PC-3 (cell line): ENCODE results near the gene CTNNA2. TPM values are rescaled to one million over a fixed set of nuclear protein-coding genes. Genes with fewer than 3 reads are reported as not detected.

Source experiments
- ATAC-seq: fragments of 200-7000 bp; cut with Tn5 transposase; 2 replicates; pipeline ENCODE4 v1.9.1; 2020; ENCODE audit warnings: mild to moderate bottlenecking, moderate library complexity
- BruUV-seq: library from RNA; stranded (reverse); fragments of 400-500 nt; replicated peaks from 2 replicates; lab custom pipeline; 2021; lab: Mats Ljungman, UMichigan
- CTCF ChIA-PET: fragments of 300-600 bp; sonication (Branson Sonifier 250); formaldehyde crosslinking; loops from one replicate; lab custom pipeline; 2022; ENCODE audit warnings: antibody characterized with exemption; lab: Charles Lee
- POLR2A ChIA-PET: fragments of 300-600 bp; sonication (Branson Sonifier 250); formaldehyde crosslinking; loops from one replicate; lab custom pipeline; 2022; ENCODE audit warnings: antibody characterized with exemption; ENCODE audit not compliant: unreplicated experiment; lab: Charles Lee
- DNase-seq: peaks from one replicate; pipeline ENCODE4 v3.0.0-alpha.2; 2015
- H2AFZ ChIP-seq: fragments of 300-600 bp; sonication (generic); 2 replicates; pipeline ENCODE4 v1.6.0; 2016; ENCODE audit warnings: antibody characterized with exemption, low read length
- H3F3A ChIP-seq: fragments of 300-600 bp; sonication (generic); one replicate; pipeline ENCODE4 v1.6.0; 2017; ENCODE audit warnings: antibody characterized with exemption, low read length, control low read depth, mild to moderate bottlenecking; ENCODE audit not compliant: unreplicated experiment
- H3K27ac ChIP-seq: fragments of 300-600 bp; sonication (generic); 2 replicates; pipeline ENCODE4 v1.5.1; 2016; ENCODE audit warnings: mild to moderate bottlenecking, low read length
- H3K27me3 ChIP-seq: fragments of 300-600 bp; sonication (generic); 2 replicates; pipeline ENCODE4 v1.6.1; 2016; ENCODE audit warnings: low read length, mixed read lengths
- H3K36me3 ChIP-seq: fragments of 300-600 bp; sonication (generic); 2 replicates; pipeline ENCODE4 v1.6.1; 2016; ENCODE audit warnings: low read depth, mixed run types, low read length, mixed read lengths
- H3K4me1 ChIP-seq: fragments of 300-600 bp; sonication (generic); 2 replicates; pipeline ENCODE4 v1.5.1; 2016; ENCODE audit warnings: low read length; ENCODE audit not compliant: insufficient read depth
- H3K4me2 ChIP-seq: fragments of 300-600 bp; sonication (generic); 2 replicates; pipeline ENCODE4 v1.6.0; 2016; ENCODE audit warnings: low read length
- H3K4me3 ChIP-seq: fragments of 300-600 bp; sonication (generic); 2 replicates; pipeline ENCODE4 v1.5.1; 2016; ENCODE audit warnings: mild to moderate bottlenecking, low read length, mixed read lengths
- H3K79me2 ChIP-seq: fragments of 300-600 bp; sonication (generic); 2 replicates; pipeline ENCODE4 v1.6.1; 2017; ENCODE audit warnings: low read length, mixed read lengths
- H3K9ac ChIP-seq: fragments of 300-600 bp; sonication (generic); 2 replicates; pipeline ENCODE4 v1.6.0; 2016; ENCODE audit warnings: mild to moderate bottlenecking, low read length
- H3K9me2 ChIP-seq: fragments of 300-600 bp; sonication (generic); replicated peaks from 2 replicates; pipeline ENCODE4 v1.6.1; 2016; ENCODE audit warnings: mixed run types, low read length, mixed read lengths
- H3K9me3 ChIP-seq: fragments of 300-600 bp; sonication (generic); 2 replicates; pipeline ENCODE4 v1.6.1; 2016; ENCODE audit warnings: low read length, mixed read lengths
- H4K20me1 ChIP-seq: fragments of 300-600 bp; sonication (generic); 2 replicates; pipeline ENCODE4 v1.6.1; 2016; ENCODE audit warnings: low read length, mixed read lengths
- CTCF ChIP-seq: fragments of 300-600 bp; sonication (generic); conservative IDR thresholded peaks from 2 replicates; pipeline ENCODE4 v1.5.1; 2017; ENCODE audit warnings: antibody characterized with exemption, low read depth, mild to moderate bottlenecking, low read length
- EZH2 ChIP-seq: fragments of 300-600 bp; sonication (generic); IDR thresholded peaks from one replicate; pipeline ENCODE4 v1.6.1; 2017; ENCODE audit warnings: antibody characterized with exemption, mild to moderate bottlenecking, low read length; ENCODE audit not compliant: unreplicated experiment
- EZH2phosphoT487 ChIP-seq: fragments of 300-600 bp; sonication (generic); IDR thresholded peaks from 2 replicates; pipeline ENCODE4 v1.6.1; 2018; ENCODE audit warnings: mild to moderate bottlenecking, antibody characterized with exemption, low read length, borderline replicate concordance
- intact Hi-C: fragments of 100-400 bp; cut with micrococcal nuclease; formaldehyde crosslinking; loops from 2 replicates; pipeline ENCODE4 v1.9.0; 2023
- total RNA-seq: library from RNA; depleted of rRNA; stranded (reverse); fragments of >200 nt; gene quantifications from 2 replicates; pipeline ENCODE4 v1.2.3, GENCODE V29; 2014

The CTNNA2 gene
- total RNA-seq, 1 experiment from 2014 or later, result not detected

- H3K4me3 ChIP-seq, result no peak overlapping the region
- ChIA-PET POLR2A (no interaction called here), CTCF (no interaction called here)
- no peak overlapping the region for H3K27ac ChIP-seq
- H3F3A ChIP-seq, result no peaks in the 10 kb centered on the region
- no peak overlapping the region for H2AFZ ChIP-seq
- H3K27me3 ChIP-seq, result no peaks in the 10 kb centered on the region
- no peaks in the 10 kb centered on the region for H3K4me1 ChIP-seq
- H3K79me2 ChIP-seq, result no peaks in the 10 kb centered on the region
- ATAC-seq (no peak), DNase-seq (no peak)
- TF ChIP-seq CTCF, result no peak
- no peak for TF ChIP-seq EZH2phosphoT487
- TF ChIP-seq EZH2, result no peak
- no peaks in the 10 kb centered on the region for H3K36me3 ChIP-seq
- intact Hi-C loops, result no loop called here
- H4K20me1 ChIP-seq, result no peaks in the 10 kb centered on the region
- H3K9ac ChIP-seq, result no peak overlapping the region
- H3K9me2 ChIP-seq, result no peaks in the 10 kb centered on the region
- H3K4me2 ChIP-seq, result no peak overlapping the region
- no TSS peak for BruUV-seq
- H3K9me3 ChIP-seq, result 0 out of 2 replicates have a peak, but pooled peaks cover 4% of the 10 kb centered on the region
Measured at GRCh38 chr2:79771493-79771892, 258.6 kb downstream of the CTNNA2 start.

DNA sequence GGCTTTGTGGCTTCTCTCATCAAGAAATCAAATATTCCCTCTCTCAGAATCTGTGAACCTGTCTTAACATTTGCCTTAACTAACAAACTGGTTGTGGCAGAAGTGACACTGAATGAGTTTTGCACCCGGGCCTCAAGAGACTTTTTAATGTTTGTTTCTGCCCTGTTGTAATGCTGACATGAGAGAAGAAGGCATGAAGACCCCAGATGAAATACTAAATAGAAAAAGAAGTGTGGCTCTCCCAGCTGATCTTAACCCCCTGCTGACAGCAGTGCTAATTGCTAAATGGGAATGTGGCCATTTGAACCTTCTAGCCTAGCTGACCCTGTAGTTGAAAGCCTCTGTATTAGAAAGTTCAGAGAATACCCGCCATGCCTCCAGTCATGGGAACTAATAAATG is 261.2 kb downstream of the CTNNA2 start:
- H4K20me1 ChIP-seq, result no peaks in the 10 kb centered on the region
- intact Hi-C loops, result no loop called here

More for the DNA sequence above, 261.2 kb downstream of the CTNNA2 start:
- ATAC-seq, result no peak
- Histone ChIP-seq H2AFZ (no peak overlapping the region), H3K9me3 (0 out of 2 replicates have a peak, but pooled peaks cover 4% of the 10 kb centered on the region), H3K36me3 (no peaks in the 10 kb centered on the region), H3K9ac (no peak overlapping the region), H3K4me1 (no peaks in the 10 kb centered on the region), H3K4me2 (no peak overlapping the region), H3K79me2 (no peaks in the 10 kb centered on the region), H3K9me2 (no peaks in the 10 kb centered on the region), H3K4me3 (no peak overlapping the region), H3K27ac (no peak overlapping the region), H3F3A (no peaks in the 10 kb centered on the region), H3K27me3 (no peaks in the 10 kb centered on the region)
- CTCF ChIA-PET, result no interaction called here
- BruUV-seq, result no TSS peak
- DNase-seq, result no peak
- POLR2A ChIA-PET, result no interaction called here
- TF ChIP-seq EZH2phosphoT487 (no peak), EZH2 (no peak), CTCF (no peak)
